H1 (cell line): Measurements from ENCODE around the gene ZNF746. TPM values are rescaled to one million over a fixed set of nuclear protein-coding genes. Genes with fewer than 3 reads are reported as not detected.

Experiments used
- CTCF ChIA-PET: fragments of 300-600 bp; sonication (Branson Sonifier 250); formaldehyde crosslinking; loops from one replicate; lab custom pipeline; 2021; ENCODE audit not compliant: partially characterized antibody; lab: Charles Lee
- POLR2A ChIA-PET: fragments of 300-600 bp; sonication (Branson Sonifier 250); formaldehyde crosslinking; loops from one replicate; lab custom pipeline; 2021; ENCODE audit warnings: inconsistent platforms; ENCODE audit not compliant: partially characterized antibody; lab: Charles Lee
- DNase-seq, 2 experiments: peaks; one replicate each; pipeline versions ENCODE4 v3.0.0 to v3.0.0-alpha.2; 2010 to 2022; ENCODE audit warnings: low spot score in 2 of 2, low read depth in 1 of 2, mixed read lengths in 1 of 2
- FAIRE-seq: peaks from 2 replicates; lab custom pipeline; 2011; peaks lifted over from hg19 to GRCh38; lab: Jason Lieb, UNC
- H2AFZ ChIP-seq: 2 replicates; pipeline ENCODE4 v1.8.1; 2012; ENCODE audit warnings: low read length, inconsistent platforms
- H2AK5ac ChIP-seq: 2 replicates; pipeline ENCODE4 v1.6.1; 2013; ENCODE audit warnings: low read depth, low read length
- H2BK120ac ChIP-seq: replicated peaks from 2 replicates; pipeline ENCODE3; 2013; ENCODE audit warnings: low read depth, low read length, inconsistent platforms
- H2BK12ac ChIP-seq: 2 replicates; pipeline ENCODE4 v1.6.1; 2013; ENCODE audit warnings: low read depth, low read length
- H2BK15ac ChIP-seq: 2 replicates; pipeline ENCODE4 v1.6.1; 2013; ENCODE audit warnings: low read length
- H2BK20ac ChIP-seq: 2 replicates; pipeline ENCODE4 v1.6.1; 2013; ENCODE audit warnings: low read length
- H2BK5ac ChIP-seq: 2 replicates; pipeline ENCODE4 v1.6.1; 2013; ENCODE audit warnings: low read depth, low read length
- H3K14ac ChIP-seq: 2 replicates; pipeline ENCODE4 v1.6.1; 2013; ENCODE audit warnings: inconsistent platforms; ENCODE audit not compliant: insufficient read length
- H3K18ac ChIP-seq: 2 replicates; pipeline ENCODE4 v1.6.1; 2013; ENCODE audit warnings: low read length; ENCODE audit errors: extremely low read depth
- H3K23ac ChIP-seq: 2 replicates; pipeline ENCODE4 v1.6.1; 2013; ENCODE audit warnings: inconsistent platforms; ENCODE audit not compliant: insufficient read length
- H3K23me2 ChIP-seq: 2 replicates; pipeline ENCODE4 v1.6.1; 2013; ENCODE audit warnings: low read depth, low read length
- H3K27ac ChIP-seq: 2 replicates; pipeline ENCODE4 v1.6.1; 2011; ENCODE audit warnings: low read depth, low read length, inconsistent platforms
- H3K27me3 ChIP-seq, 4 experiments: replicated peaks in 1 of 4; 1 replicate in 1 of 4; 2 replicates in 3 of 4; pipeline versions ENCODE4 v1.6.1 to v1.8.1; 2011 to 2013; ENCODE audit warnings: low read length in 3 of 4, mild to moderate bottlenecking in 3 of 4, inconsistent platforms in 2 of 4, mixed read lengths in 2 of 4, moderate library complexity in 1 of 4; ENCODE audit not compliant: control insufficient read depth in 3 of 4, insufficient read depth in 3 of 4; ENCODE audit errors: extremely low read depth in 1 of 4
- H3K36me3 ChIP-seq, 4 experiments: 2 replicates each; pipeline versions ENCODE4 v1.6.1 to v1.8.1; 2011 to 2013; ENCODE audit warnings: mild to moderate bottlenecking in 4 of 4, low read length in 3 of 4, moderate library complexity in 2 of 4, control low read depth in 1 of 4, inconsistent platforms in 1 of 4; ENCODE audit not compliant: insufficient read depth in 4 of 4, control insufficient read depth in 2 of 4
- H3K4ac ChIP-seq: replicated peaks from 2 replicates; pipeline ENCODE3; 2013; ENCODE audit warnings: low read length, low read depth, mixed read lengths, inconsistent platforms; ENCODE audit not compliant: insufficient read length
- H3K4me1 ChIP-seq, 4 experiments: replicated peaks in 1 of 4; 1 replicate in 1 of 4; 2 replicates in 3 of 4; pipeline versions ENCODE4 v1.6.1 to v1.8.1; 2011 to 2013; ENCODE audit warnings: low read length in 3 of 4, inconsistent platforms in 2 of 4, mixed read lengths in 1 of 4; ENCODE audit not compliant: insufficient read depth in 4 of 4, control insufficient read depth in 3 of 4
- H3K4me2 ChIP-seq, 2 experiments: 2 replicates each; pipeline versions ENCODE4 v1.6.1 to v1.8.1; 2011 to 2013; ENCODE audit warnings: low read depth in 2 of 2, low read length in 2 of 2, control low read depth in 1 of 2, inconsistent platforms in 1 of 2, mild to moderate bottlenecking in 1 of 2; ENCODE audit not compliant: insufficient read depth in 1 of 2
- H3K4me3 ChIP-seq, 4 experiments: fragments of 200-600, 300-600 bp in 1 of 4; sonication (generic), shearing (Covaris generic), sonication (Bioruptor Twin) in 1 of 4; 2 replicates each; pipeline versions ENCODE4 v1.5.1 to v1.8.1; 2011 to 2016; ENCODE audit warnings: low read length in 4 of 4, low read depth in 3 of 4, control low read depth in 2 of 4, inconsistent platforms in 2 of 4, mild to moderate bottlenecking in 2 of 4, mixed read lengths in 1 of 4, moderate library complexity in 1 of 4; ENCODE audit not compliant: insufficient read depth in 2 of 4; ENCODE audit errors: extremely low read depth in 1 of 4
- H3K56ac ChIP-seq: replicated peaks from 2 replicates; pipeline ENCODE3; 2013; ENCODE audit warnings: low read depth, mild to moderate bottlenecking, mixed read lengths, low read length, inconsistent platforms; ENCODE audit not compliant: insufficient read length
- H3K79me1 ChIP-seq: 2 replicates; pipeline ENCODE4 v1.6.1; 2013; ENCODE audit warnings: low read depth, low read length, control low read depth
- H3K79me2 ChIP-seq, 2 experiments: 2 replicates each; pipeline versions ENCODE4 v1.6.1 to v1.8.1; 2012 to 2013; ENCODE audit warnings: low read length in 2 of 2, mild to moderate bottlenecking in 2 of 2, inconsistent platforms in 1 of 2; ENCODE audit not compliant: insufficient read depth in 2 of 2, control insufficient read depth in 1 of 2
- H3K9ac ChIP-seq, 4 experiments: replicated peaks in 1 of 4; 1 replicate in 1 of 4; 2 replicates in 3 of 4; pipeline versions ENCODE4 v1.6.1 to v1.8.1; 2011 to 2013; ENCODE audit warnings: low read depth in 3 of 4, low read length in 3 of 4, control low read depth in 2 of 4, mild to moderate bottlenecking in 2 of 4, moderate library complexity in 2 of 4, inconsistent platforms in 1 of 4; ENCODE audit errors: extremely low read depth in 1 of 4
- H3K9me3 ChIP-seq, 2 experiments: 2 replicates each; pipeline versions ENCODE4 v1.6.1 to v1.8.1; 2012 to 2013; ENCODE audit warnings: mild to moderate bottlenecking in 2 of 2, moderate library complexity in 2 of 2, control low read depth in 1 of 2, inconsistent platforms in 1 of 2, low read depth in 1 of 2, low read length in 1 of 2, mixed read lengths in 1 of 2; ENCODE audit not compliant: insufficient read depth in 2 of 2
- H4K20me1 ChIP-seq, 2 experiments: replicated peaks in 1 of 2; 2 replicates each; pipeline versions ENCODE3 to v1.8.1; 2011 to 2013; ENCODE audit warnings: inconsistent platforms in 2 of 2, low read length in 2 of 2, mild to moderate bottlenecking in 1 of 2; ENCODE audit not compliant: insufficient read depth in 2 of 2, control insufficient read depth in 1 of 2
- H4K5ac ChIP-seq: 2 replicates; pipeline ENCODE4 v1.6.1; 2013; ENCODE audit warnings: low read length, low read depth, mixed read lengths, inconsistent platforms; ENCODE audit not compliant: insufficient read length
- H4K8ac ChIP-seq: 2 replicates; pipeline ENCODE4 v1.8.0; 2013; ENCODE audit warnings: mild to moderate bottlenecking, moderate library complexity, low read length, inconsistent platforms; ENCODE audit not compliant: insufficient read depth; ENCODE audit errors: extremely low read depth
- H4K91ac ChIP-seq: replicated peaks from 2 replicates; pipeline ENCODE3; 2013; ENCODE audit warnings: low read length, mixed read lengths, inconsistent platforms; ENCODE audit not compliant: insufficient read length
- ASH2L ChIP-seq: fragments of 200-600, 300-600 bp; sonication (generic); IDR thresholded peaks from one replicate; pipeline ENCODE4 v1.7.1; 2017; ENCODE audit warnings: low read length
- CEBPB ChIP-seq: IDR thresholded peaks from 2 replicates; pipeline ENCODE4 v1.6.1; 2012; ENCODE audit warnings: low read depth, low read length
- EZH2 ChIP-seq: fragments of 200-600 bp; sonication (generic); IDR thresholded peaks from 2 replicates; pipeline ENCODE4 v1.7.1; 2012; ENCODE audit warnings: low read depth, mild to moderate bottlenecking, moderate library complexity, low read length, inconsistent platforms; ENCODE audit not compliant: severe bottlenecking
- GTF2F1 ChIP-seq: IDR thresholded peaks from 2 replicates; pipeline ENCODE4 v1.6.1; 2012; ENCODE audit warnings: low read depth, low read length, improper control_type of control experiment, borderline replicate concordance
- KDM4A ChIP-seq: IDR thresholded peaks from one replicate; pipeline ENCODE4 v1.7.1; 2012; ENCODE audit warnings: low read depth, mild to moderate bottlenecking, moderate library complexity, low read length, inconsistent platforms; ENCODE audit not compliant: severe bottlenecking
- KDM5A ChIP-seq: fragments of 200-600 bp; IDR thresholded peaks from 2 replicates; pipeline ENCODE4 v1.7.1; 2012; ENCODE audit warnings: mild to moderate bottlenecking, low read length, inconsistent platforms, mixed read lengths
- POU5F1 ChIP-seq: IDR thresholded peaks from 2 replicates; pipeline ENCODE4 v1.6.1; 2011; ENCODE audit warnings: low read depth, mild to moderate bottlenecking, low read length, moderate library complexity
- RBBP5 ChIP-seq: IDR thresholded peaks from 2 replicates; pipeline ENCODE4 v1.7.1; 2012; ENCODE audit warnings: low read depth, mild to moderate bottlenecking, inconsistent platforms, low read length, moderate library complexity, borderline replicate concordance
- RFX5 ChIP-seq: IDR thresholded peaks from 2 replicates; pipeline ENCODE4 v1.6.1; 2011; ENCODE audit warnings: low read depth, low read length, improper control_type of control experiment, borderline replicate concordance
- SP1 ChIP-seq: IDR thresholded peaks from 2 replicates; pipeline ENCODE4 v1.6.1; 2011; ENCODE audit warnings: low read depth, low read length
- SP4 ChIP-seq: IDR thresholded peaks from 2 replicates; pipeline ENCODE4 v1.6.1; 2012; ENCODE audit warnings: low read length, inconsistent platforms
- WGBS, 2 experiments: shearing (Covaris generic) in 1 of 2; methylation state at CpG; one replicate each; pipeline versions ENCODE4 v1.1.6 to v1.1.7; 2013 to 2015; ENCODE audit warnings: low lambda C conversion rate in 2 of 2, mixed read lengths in 2 of 2, inconsistent platforms in 1 of 2, low coverage in 1 of 2, missing lambda C conversion rate in 1 of 2; ENCODE audit not compliant: insufficient replicate concordance in 2 of 2, insufficient coverage in 1 of 2, insufficient read length in 1 of 2; ENCODE audit errors: extremely low coverage in 1 of 2, missing lambda C conversion rate in 1 of 2; 5-methylcytosine and 5-hydroxymethylcytosine counted together
- polyA plus RNA-seq, 7 experiments: library from polyadenylated mRNA; depleted of rRNA in 3 of 7; stranded (reverse) in 5 of 7; unstranded in 2 of 7; fragments of >200 nt in 5 of 7; fragments of 200-250 nt in 2 of 7; gene quantifications; 1 replicate in 5 of 7; 2 replicates in 1 of 7; 4 replicates in 1 of 7; pipeline versions ENCODE4 v1.2.1 to v1.2.3, GENCODE V29; 2011 to 2013; ENCODE audit warnings: missing spikeins in 2 of 7, mixed read lengths in 2 of 7
- total RNA-seq: library from RNA; stranded (reverse); fragmentation: NEBNext Ultra II Directional; extraction: Animal tissue kit (Norgen Biotek cat#: 25700); gene quantifications from 2 replicates; pipeline ENCODE4 v1.2.1, GENCODE V29; 2021

The ZNF746 gene
- total and polyA plus RNA-seq, 2 of the 8 experiments (the other 6 are each of a cell fraction or from before 2014, with no cell fraction given), result 7.5 to 15.6 TPM

- no peak for DNase-seq
- no peak overlapping the region for H3K23ac ChIP-seq
- TF ChIP-seq SP4, result no peak
- no peak for TF ChIP-seq CEBPB
- TF ChIP-seq POU5F1, result no peak
- no peak for TF ChIP-seq SP1
- no peak for TF ChIP-seq KDM4A
- TF ChIP-seq GTF2F1, result no peak
- TF ChIP-seq ASH2L, result no peak
- TF ChIP-seq RFX5, result no peak
- TF ChIP-seq EZH2, result no peak
- TF ChIP-seq RBBP5, result no peak
- TF ChIP-seq KDM5A, result no peak
Observed at GRCh38 chr7:149500910-149501309, 3.3 kb upstream of the ZNF746 start.

More at GRCh38 chr7:149500910-149501309, 3.3 kb upstream of the ZNF746 start:
- ChIA-PET POLR2A (no interaction called here), CTCF (interaction anchor here (0.7 to 1.7 kb wide), 5 partner anchors 15 to 123 kb away, joined by 3 to 5 read pairs (median 4); no protein-coding TSS in a partner anchor)
- H4K8ac ChIP-seq, result no peak overlapping the region
- H3K4me3 ChIP-seq, result no peak overlapping the region
- 86% methylated on average over 4 of the region's 4 CpGs; no CpG with 5 or more reads in 1 of the 2 experiments for WGBS, 2 experiments
- no peak overlapping the region for H2BK12ac ChIP-seq
- H2AFZ ChIP-seq, result no peak overlapping the region
- H3K18ac ChIP-seq, result no peak overlapping the region
- H4K5ac ChIP-seq, result no peak overlapping the region
- no peak overlapping the region for H2AK5ac ChIP-seq
- H2BK5ac ChIP-seq, result no peak overlapping the region
- H3K23me2 ChIP-seq, result 0 out of 2 replicates have a peak, but pooled peaks cover 4% of the 10 kb centered on the region
- peaks cover 0 to 3% (median under 1%) of the 10 kb centered on the region in 4 experiments; a peak in 2 of 7 replicates for H3K27me3 ChIP-seq
- no peak overlapping the region for H3K27ac ChIP-seq
- H3K9me3 ChIP-seq, result no peaks in the 10 kb centered on the region
- H3K36me3 ChIP-seq, result no peaks in the 10 kb centered on the region
- FAIRE-seq, result no peak
- H3K79me2 ChIP-seq, result peaks cover 0 to 5% of the 10 kb centered on the region in 2 experiments; a peak in 1 of 4 replicates
- no peak overlapping the region for H2BK15ac ChIP-seq
- H3K56ac ChIP-seq, result no peak overlapping the region
- H3K9ac ChIP-seq, result no peak overlapping the region
- H4K91ac ChIP-seq, result no peak overlapping the region
- no peak overlapping the region for H3K14ac ChIP-seq
- H3K4ac ChIP-seq, result no peak overlapping the region
- no peaks in the 10 kb centered on the region; a peak in 1 of 7 replicates for H3K4me1 ChIP-seq
- H3K79me1 ChIP-seq, result no peaks in the 10 kb centered on the region
- no peak overlapping the region for H2BK20ac ChIP-seq
- no peak overlapping the region for H2BK120ac ChIP-seq
- H3K4me2 ChIP-seq, result no peak overlapping the region
- no peaks in the 10 kb centered on the region for H4K20me1 ChIP-seq
